SU-DHL-6 (cell line): Measurements from ENCODE around the gene RAB3IP.

Experiments
- H2AFZ ChIP-seq: fragments of 200-600 bp; sonication (generic); 2 replicates; pipeline ENCODE4 v1.6.1; 2014; ENCODE audit warnings: low read depth, mild to moderate bottlenecking, moderate library complexity, mixed read lengths, antibody characterized with exemption, low read length; ENCODE audit not compliant: severe bottlenecking
- H3F3A ChIP-seq: fragments of 200-600 bp; shearing (Covaris generic); 2 replicates; pipeline ENCODE4 v1.6.0; 2016; ENCODE audit warnings: antibody characterized with exemption, mild to moderate bottlenecking; ENCODE audit not compliant: insufficient read depth
- H3K27ac ChIP-seq: fragments of 200-600 bp; sonication (generic); 2 replicates; pipeline ENCODE4 v1.5.1; 2016; ENCODE audit warnings: low read depth, mild to moderate bottlenecking, low read length, moderate library complexity, mixed read lengths
- H3K27me3 ChIP-seq: fragments of 200-600 bp; sonication (generic), shearing (Covaris generic); 2 replicates; pipeline ENCODE4 v1.6.0; 2014; ENCODE audit warnings: mild to moderate bottlenecking, low read length
- H3K36me3 ChIP-seq: fragments of 200-600 bp; sonication (generic); 2 replicates; pipeline ENCODE4 v1.6.1; 2014; ENCODE audit warnings: mild to moderate bottlenecking, low read length, mixed read lengths
- H3K4me2 ChIP-seq: fragments of 300-600, 200-600 bp; shearing (Covaris generic), sonication (generic); 2 replicates; pipeline ENCODE4 v1.6.0; 2014; ENCODE audit warnings: low read length, low read depth, mild to moderate bottlenecking; ENCODE audit not compliant: poor library complexity, severe bottlenecking
- H3K4me3 ChIP-seq: fragments of 200-600 bp; sonication (generic); 2 replicates; pipeline ENCODE4 v1.5.1; 2014; ENCODE audit warnings: antibody characterized with exemption, low read length, mild to moderate bottlenecking, mixed read lengths; ENCODE audit not compliant: insufficient read depth, poor library complexity, severe bottlenecking
- H3K79me2 ChIP-seq: fragments of 200-600 bp; sonication (generic); 2 replicates; pipeline ENCODE4 v1.6.1; 2014; ENCODE audit warnings: mild to moderate bottlenecking, low read length, moderate library complexity; ENCODE audit not compliant: insufficient read depth
- H3K9ac ChIP-seq: fragments of 200-600 bp; sonication (generic); 2 replicates; pipeline ENCODE4 v1.7.0; 2014; ENCODE audit warnings: mild to moderate bottlenecking, low read length
- H3K9me2 ChIP-seq: fragments of 200-600 bp; sonication (generic); replicated peaks from 2 replicates; pipeline ENCODE4 v1.6.1; 2014; ENCODE audit warnings: low read length; ENCODE audit not compliant: insufficient read depth
- H3K9me3 ChIP-seq: fragments of 200-600 bp; sonication (generic); 2 replicates; pipeline ENCODE4 v1.6.1; 2014; ENCODE audit warnings: low read length, mixed read lengths; ENCODE audit not compliant: insufficient read depth
- H4K20me1 ChIP-seq: fragments of 200-600 bp; sonication (generic); 2 replicates; pipeline ENCODE4 v1.6.1; 2014; ENCODE audit warnings: low read depth, mild to moderate bottlenecking, antibody characterized with exemption, low read length, moderate library complexity, mixed read lengths
- EZH2phosphoT487 ChIP-seq: fragments of 200-600 bp; sonication (generic), shearing (Covaris generic); conservative IDR thresholded peaks from 2 replicates; pipeline ENCODE4 v1.6.1; 2018; ENCODE audit warnings: mild to moderate bottlenecking, antibody characterized with exemption, low read length, moderate library complexity, mixed read lengths
- TF ChIP-seq, protein P1 (sequence below): fragments of 200-600 bp; sonication (generic); IDR thresholded peaks from one replicate; pipeline ENCODE4 v1.5.1; 2017; ENCODE audit warnings: antibody characterized with exemption, mild to moderate bottlenecking, low read length, moderate library complexity; ENCODE audit not compliant: insufficient read depth, poor library complexity, severe bottlenecking

The RAB3IP gene

DNA sequence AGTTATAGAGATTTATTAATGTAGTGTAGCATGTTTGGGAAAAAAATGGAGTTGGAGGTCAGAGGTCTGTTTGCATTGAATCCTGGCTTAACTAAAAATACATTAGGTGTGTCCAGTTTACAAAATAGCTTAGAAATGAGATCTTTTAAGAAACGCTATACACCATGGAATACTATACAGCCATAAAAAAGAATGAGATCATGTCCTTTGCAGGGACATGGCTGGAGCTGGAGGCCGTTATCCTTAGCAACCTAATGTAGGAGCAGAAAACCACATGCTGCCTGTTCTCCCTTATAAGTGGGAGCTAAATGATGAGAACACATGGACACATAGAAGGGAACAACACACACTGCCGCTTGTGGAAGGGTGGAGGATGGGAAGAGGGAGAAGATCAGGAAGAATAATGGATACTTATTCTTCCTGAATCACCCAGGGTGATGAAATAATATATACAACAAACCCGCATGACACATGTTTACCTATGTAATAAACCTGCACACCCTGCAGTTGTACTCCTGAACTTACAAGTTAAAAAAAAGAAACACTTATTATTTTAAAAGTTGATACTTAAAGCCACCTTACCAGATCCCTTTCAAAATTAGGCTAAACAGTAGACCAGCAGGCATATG, 72.3 kb downstream of the RAB3IP start:
- TF ChIP-seq, protein P1, sequence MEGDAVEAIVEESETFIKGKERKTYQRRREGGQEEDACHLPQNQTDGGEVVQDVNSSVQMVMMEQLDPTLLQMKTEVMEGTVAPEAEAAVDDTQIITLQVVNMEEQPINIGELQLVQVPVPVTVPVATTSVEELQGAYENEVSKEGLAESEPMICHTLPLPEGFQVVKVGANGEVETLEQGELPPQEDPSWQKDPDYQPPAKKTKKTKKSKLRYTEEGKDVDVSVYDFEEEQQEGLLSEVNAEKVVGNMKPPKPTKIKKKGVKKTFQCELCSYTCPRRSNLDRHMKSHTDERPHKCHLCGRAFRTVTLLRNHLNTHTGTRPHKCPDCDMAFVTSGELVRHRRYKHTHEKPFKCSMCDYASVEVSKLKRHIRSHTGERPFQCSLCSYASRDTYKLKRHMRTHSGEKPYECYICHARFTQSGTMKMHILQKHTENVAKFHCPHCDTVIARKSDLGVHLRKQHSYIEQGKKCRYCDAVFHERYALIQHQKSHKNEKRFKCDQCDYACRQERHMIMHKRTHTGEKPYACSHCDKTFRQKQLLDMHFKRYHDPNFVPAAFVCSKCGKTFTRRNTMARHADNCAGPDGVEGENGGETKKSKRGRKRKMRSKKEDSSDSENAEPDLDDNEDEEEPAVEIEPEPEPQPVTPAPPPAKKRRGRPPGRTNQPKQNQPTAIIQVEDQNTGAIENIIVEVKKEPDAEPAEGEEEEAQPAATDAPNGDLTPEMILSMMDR, result no peak
- no peak for TF ChIP-seq EZH2phosphoT487
- Histone ChIP-seq H3K36me3 (peaks cover 10% of the 10 kb centered on the region), H3K9me2 (no peaks in the 10 kb centered on the region), H3K79me2 (no peaks in the 10 kb centered on the region), H4K20me1 (no peaks in the 10 kb centered on the region), H3F3A (no peaks in the 10 kb centered on the region), H3K4me2 (no peak overlapping the region), H3K27ac (no peak overlapping the region), H3K4me3 (no peak overlapping the region), H3K27me3 (no peaks in the 10 kb centered on the region), H2AFZ (no peak overlapping the region), H3K9me3 (peaks cover 4% of the 10 kb centered on the region; the same call in 1 of the 2 replicates), H3K9ac (no peak overlapping the region)

DNA sequence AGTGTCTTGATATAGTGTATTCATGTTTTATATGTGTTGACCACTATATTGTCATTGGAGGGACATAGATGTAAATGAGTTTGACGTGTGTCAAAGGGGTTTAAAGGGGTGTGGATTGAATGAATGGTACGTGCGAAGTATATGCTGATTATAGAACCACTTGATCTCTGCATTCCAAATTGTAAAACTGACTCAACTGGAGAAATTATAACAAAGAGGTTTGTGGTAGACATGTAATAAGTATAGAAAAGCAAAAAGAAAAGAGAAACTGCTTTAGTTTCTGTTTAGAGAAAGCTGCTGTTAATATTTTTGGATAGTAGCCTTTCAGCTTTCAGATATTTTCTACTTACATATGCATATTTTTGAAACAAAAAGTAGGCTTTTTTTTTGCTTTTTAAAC, 77.4 kb downstream of the RAB3IP start:
- peaks cover 4% of the 10 kb centered on the region; the same call in 1 of the 2 replicates for H3K36me3 ChIP-seq
- no peaks in the 10 kb centered on the region for H3K9me3 ChIP-seq
- H2AFZ ChIP-seq, result no peak overlapping the region
- no peak overlapping the region for H3K4me2 ChIP-seq
- H3K9ac ChIP-seq, result no peak overlapping the region
- TF ChIP-seq EZH2phosphoT487, result no peak
- TF ChIP-seq, protein P1, result no peak
- no peaks in the 10 kb centered on the region for H3K27me3 ChIP-seq
- H3K4me3 ChIP-seq, result no peak overlapping the region
- no peak overlapping the region for H3K27ac ChIP-seq
- H3K79me2 ChIP-seq, result no peaks in the 10 kb centered on the region
- no peaks in the 10 kb centered on the region for H3F3A ChIP-seq
- H3K9me2 ChIP-seq, result no peaks in the 10 kb centered on the region
- no peaks in the 10 kb centered on the region for H4K20me1 ChIP-seq

DNA sequence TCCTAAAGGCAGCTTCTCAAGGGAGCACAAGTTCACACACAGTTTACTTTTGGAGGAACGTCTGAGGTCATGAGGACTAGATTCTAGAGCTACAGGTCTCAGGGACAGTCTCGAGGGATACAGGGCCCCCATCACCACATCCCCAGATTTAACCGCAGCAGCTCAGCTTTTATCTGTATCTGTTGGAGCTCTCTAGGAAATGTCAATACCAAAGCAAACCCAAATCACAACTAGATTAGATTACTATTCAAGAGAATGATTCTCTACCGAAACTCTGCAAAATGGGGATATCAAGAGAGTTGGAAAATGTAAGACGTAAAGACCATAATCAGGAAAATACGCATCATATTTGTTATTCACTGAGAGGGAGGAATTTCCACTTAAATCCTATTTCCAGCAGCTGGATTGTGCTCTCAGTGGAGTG, 82.4 kb downstream of the RAB3IP start:
- H3K9me2 ChIP-seq, result no peaks in the 10 kb centered on the region
- H3K27me3 ChIP-seq, result no peaks in the 10 kb centered on the region
- no peaks in the 10 kb centered on the region for H4K20me1 ChIP-seq
- no peak overlapping the region for H2AFZ ChIP-seq
- H3K27ac ChIP-seq, result no peak overlapping the region
- H3K79me2 ChIP-seq, result no peaks in the 10 kb centered on the region
- no peak overlapping the region for H3K4me3 ChIP-seq
- H3K4me2 ChIP-seq, result no peak overlapping the region
- TF ChIP-seq, protein P1, result no peak
- TF ChIP-seq EZH2phosphoT487, result no peak
- no peak overlapping the region for H3K9ac ChIP-seq
- no peaks in the 10 kb centered on the region for H3K9me3 ChIP-seq
- no peaks in the 10 kb centered on the region for H3F3A ChIP-seq
- H3K36me3 ChIP-seq, result no peaks in the 10 kb centered on the region
